D721Med (cell line): ENCODE results near the gene GK2.

Source experiments
- DNase-seq: peaks from one replicate; pipeline ENCODE4 v3.0.0; 2011; ENCODE audit warnings: low spot score; ENCODE audit not compliant: insufficient read length
- FAIRE-seq: peaks from 2 replicates; lab custom pipeline; 2011; peaks lifted over from hg19 to GRCh38; lab: Jason Lieb, UNC
- TF ChIP-seq, protein P1 (sequence below): IDR thresholded peaks from 2 replicates; pipeline ENCODE4 v1.5.1; 2012; ENCODE audit warnings: mild to moderate bottlenecking, control low read depth; ENCODE audit not compliant: insufficient read depth; ENCODE audit errors: missing control alignments

The GK2 gene

DNA sequence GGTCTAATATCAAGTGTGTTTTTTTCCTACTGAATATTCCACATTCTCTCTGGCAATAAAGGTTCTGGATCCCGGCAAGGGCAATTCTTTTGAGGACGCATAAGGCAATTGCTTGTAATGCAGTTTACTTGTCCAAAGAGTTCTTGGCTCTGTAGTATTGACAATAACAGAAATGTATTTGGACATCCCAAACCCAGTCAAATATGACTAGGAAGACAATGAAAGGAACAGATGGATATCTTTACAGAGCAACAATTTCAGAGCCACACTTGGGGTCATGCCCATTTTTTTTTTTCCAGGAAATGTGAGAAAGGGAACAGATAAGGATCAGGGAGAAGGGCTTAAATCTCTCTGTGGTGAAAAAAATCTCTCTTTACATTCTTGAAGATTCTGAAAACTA is 12.2 kb downstream of the GK2 start:
- TF ChIP-seq, protein P1, sequence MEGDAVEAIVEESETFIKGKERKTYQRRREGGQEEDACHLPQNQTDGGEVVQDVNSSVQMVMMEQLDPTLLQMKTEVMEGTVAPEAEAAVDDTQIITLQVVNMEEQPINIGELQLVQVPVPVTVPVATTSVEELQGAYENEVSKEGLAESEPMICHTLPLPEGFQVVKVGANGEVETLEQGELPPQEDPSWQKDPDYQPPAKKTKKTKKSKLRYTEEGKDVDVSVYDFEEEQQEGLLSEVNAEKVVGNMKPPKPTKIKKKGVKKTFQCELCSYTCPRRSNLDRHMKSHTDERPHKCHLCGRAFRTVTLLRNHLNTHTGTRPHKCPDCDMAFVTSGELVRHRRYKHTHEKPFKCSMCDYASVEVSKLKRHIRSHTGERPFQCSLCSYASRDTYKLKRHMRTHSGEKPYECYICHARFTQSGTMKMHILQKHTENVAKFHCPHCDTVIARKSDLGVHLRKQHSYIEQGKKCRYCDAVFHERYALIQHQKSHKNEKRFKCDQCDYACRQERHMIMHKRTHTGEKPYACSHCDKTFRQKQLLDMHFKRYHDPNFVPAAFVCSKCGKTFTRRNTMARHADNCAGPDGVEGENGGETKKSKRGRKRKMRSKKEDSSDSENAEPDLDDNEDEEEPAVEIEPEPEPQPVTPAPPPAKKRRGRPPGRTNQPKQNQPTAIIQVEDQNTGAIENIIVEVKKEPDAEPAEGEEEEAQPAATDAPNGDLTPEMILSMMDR, result no peak
- DNase-seq (no peak), FAIRE-seq (no peak)

DNA sequence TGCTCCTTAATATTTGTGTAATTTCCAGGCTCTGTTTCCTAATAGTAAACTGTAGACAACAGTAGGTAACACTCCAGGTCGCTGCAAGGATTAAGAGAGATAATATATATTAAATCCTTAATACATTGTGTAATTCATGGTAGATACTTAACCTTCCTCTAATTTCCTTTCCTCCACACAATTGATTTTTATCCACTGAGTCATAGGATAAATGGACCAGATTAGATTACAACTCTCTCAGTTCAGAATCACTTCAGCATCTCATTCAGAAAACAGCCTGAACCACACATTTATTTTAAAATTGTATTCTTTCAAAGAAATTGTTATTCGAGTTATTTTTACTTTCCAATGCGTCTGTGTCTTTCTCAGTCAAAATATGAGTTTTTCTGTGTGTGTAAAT is 17.1 kb downstream of the GK2 start:
- DNase-seq (no peak), FAIRE-seq (no peak)
- TF ChIP-seq, protein P1, result no peak

DNA sequence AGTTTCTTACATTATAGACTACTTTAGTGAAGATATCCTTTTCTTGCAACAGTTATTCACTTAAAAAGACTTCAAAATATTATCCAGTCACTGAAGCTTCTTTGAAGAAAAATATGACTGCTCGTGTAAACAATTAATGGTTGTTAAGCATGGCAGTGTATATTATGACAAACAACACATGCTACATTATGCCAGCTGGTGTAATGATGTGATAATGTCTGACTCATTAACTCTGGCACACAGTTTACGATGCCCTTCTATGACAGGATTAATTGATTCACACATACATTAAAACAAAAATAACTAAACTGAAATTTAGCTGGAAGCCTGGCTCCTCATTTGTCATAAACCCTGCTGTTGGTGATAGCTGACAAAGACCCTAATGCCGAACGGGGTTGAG is 22.4 kb downstream of the GK2 start:
- DNase-seq, result no peak
- FAIRE-seq, result no peak
- TF ChIP-seq, protein P1, result no peak

DNA sequence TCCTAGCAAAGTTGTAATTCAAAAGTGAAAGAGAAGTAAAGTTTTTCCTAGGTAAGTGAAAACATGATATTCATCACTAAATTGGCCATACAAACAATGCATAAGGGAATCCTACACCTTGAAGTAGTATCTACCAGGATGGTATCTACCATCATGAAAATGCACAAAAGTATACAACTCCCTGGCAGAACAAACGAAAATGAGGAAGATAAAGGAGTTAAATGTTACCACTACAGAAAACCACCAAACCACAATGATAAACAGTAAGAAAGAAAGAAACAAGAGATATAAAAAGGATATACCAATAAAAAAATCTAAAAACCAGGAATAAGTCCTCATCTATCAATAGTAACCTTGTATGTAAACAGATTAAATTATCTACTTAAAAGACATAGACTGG is 26.9 kb downstream of the GK2 start:
- FAIRE-seq, result no peak
- TF ChIP-seq, protein P1, result no peak
- DNase-seq, result no peak

DNA sequence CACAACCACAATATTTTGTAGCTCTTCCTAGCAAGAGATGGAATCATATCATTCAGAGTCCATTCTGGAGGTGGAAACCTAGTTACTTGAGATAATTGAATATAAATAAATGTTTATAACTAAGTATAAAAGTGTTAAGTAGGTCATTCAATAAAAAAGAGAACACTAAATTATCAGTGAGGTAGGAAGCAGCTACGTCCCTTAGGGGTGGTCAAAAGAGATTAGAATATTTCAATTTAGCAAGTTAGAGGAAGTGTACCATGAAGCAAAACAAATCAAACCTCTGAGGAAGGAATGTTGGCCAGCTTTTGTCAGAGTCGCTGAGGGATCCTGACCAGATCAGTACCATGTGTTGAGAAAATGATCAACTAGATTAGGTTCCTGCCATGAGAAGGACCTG is 38.0 kb downstream of the GK2 start:
- DNase-seq (no peak), FAIRE-seq (no peak)
- TF ChIP-seq, protein P1, result no peak

DNA sequence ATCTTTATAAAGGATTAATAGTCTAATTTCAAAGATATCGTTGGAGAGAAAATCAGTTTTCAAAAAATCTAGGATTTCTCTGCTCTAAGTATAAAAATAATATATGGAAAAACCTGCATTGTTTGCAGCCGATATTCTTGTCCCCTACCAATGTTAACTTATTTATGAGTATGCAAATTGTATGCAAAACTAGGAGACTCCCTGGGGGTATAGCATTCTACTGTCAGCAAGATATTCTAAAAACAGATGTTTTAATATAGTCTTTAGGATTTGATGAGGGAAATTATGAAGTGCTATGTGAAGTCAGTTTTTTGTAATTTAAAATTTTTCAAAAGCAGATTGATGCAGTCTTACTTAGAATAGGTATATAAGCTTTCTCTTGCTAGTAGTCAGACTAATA is 40.9 kb downstream of the GK2 start:
- DNase-seq (no peak), FAIRE-seq (no peak)
- TF ChIP-seq, protein P1, result no peak

DNA sequence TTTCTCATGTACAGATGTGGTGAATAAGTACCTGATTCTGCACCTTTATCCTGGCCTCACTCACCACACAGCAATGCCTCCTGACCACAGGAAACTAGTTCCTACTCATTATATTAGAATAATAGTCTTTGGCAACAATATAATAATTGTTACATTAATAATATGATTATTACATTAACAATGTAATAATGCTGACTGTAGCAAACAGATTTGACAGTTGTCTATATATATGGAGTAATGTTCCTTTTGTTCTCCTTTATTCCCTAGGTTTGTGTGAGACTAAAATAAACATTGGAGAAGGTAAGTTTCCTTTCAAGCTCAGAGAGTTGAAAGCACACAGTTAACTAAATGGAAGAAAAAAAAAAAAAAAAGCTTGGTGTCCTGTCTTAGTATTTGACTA is 41.6 kb downstream of the GK2 start:
- DNase-seq (no peak), FAIRE-seq (no peak)
- TF ChIP-seq, protein P1, result no peak
